Astrocyte of the spinal cord (primary cell): Measurements from ENCODE around the gene SEMA3B.

Experiments used
- DNase-seq: peaks from one replicate; pipeline ENCODE4 v3.0.0; 2011; ENCODE audit warnings: low read depth, low spot score
- H3K4me3 ChIP-seq: 2 replicates; pipeline ENCODE4 v1.5.1; 2011; ENCODE audit warnings: low read depth, mild to moderate bottlenecking, low read length, moderate library complexity
- in situ Hi-C: cut with HindIII; loops from 2 replicates; pipeline ENCODE4 v1.10.0; 2017; ENCODE audit warnings: low sequenced_read_pairs
- TF ChIP-seq, protein P1 (sequence below): IDR thresholded peaks from 2 replicates; pipeline ENCODE4 v1.5.1; 2012; ENCODE audit warnings: low read depth, mild to moderate bottlenecking, low read length, inconsistent platforms

Gene SEMA3B

DNA sequence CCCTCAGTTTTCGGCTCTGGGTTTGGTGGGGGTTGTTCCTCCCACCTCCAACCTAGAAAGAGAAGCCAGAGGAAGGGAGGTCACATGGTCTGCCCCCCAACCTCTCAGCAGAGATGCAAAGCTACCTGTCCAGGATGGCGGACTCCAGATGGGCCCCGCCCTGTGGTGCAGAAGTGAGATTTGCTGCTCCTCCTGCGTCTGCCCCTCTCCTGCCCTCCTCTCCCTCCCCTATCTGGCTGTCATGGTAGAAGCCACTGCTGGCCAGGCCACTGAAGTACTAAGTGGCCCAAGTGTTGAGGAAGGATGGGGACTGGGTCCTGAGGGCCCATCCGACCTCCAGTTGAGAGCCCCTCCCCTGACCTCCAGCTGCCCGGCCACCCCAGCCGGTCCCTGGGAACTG, 2.1 kb upstream of the SEMA3B start:
- H3K4me3 ChIP-seq: peak overlapping the region; percentile 42
- in situ Hi-C loops: no loop called here
- DNase-seq: no peak
- TF ChIP-seq, protein P1, sequence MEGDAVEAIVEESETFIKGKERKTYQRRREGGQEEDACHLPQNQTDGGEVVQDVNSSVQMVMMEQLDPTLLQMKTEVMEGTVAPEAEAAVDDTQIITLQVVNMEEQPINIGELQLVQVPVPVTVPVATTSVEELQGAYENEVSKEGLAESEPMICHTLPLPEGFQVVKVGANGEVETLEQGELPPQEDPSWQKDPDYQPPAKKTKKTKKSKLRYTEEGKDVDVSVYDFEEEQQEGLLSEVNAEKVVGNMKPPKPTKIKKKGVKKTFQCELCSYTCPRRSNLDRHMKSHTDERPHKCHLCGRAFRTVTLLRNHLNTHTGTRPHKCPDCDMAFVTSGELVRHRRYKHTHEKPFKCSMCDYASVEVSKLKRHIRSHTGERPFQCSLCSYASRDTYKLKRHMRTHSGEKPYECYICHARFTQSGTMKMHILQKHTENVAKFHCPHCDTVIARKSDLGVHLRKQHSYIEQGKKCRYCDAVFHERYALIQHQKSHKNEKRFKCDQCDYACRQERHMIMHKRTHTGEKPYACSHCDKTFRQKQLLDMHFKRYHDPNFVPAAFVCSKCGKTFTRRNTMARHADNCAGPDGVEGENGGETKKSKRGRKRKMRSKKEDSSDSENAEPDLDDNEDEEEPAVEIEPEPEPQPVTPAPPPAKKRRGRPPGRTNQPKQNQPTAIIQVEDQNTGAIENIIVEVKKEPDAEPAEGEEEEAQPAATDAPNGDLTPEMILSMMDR: no peak

DNA sequence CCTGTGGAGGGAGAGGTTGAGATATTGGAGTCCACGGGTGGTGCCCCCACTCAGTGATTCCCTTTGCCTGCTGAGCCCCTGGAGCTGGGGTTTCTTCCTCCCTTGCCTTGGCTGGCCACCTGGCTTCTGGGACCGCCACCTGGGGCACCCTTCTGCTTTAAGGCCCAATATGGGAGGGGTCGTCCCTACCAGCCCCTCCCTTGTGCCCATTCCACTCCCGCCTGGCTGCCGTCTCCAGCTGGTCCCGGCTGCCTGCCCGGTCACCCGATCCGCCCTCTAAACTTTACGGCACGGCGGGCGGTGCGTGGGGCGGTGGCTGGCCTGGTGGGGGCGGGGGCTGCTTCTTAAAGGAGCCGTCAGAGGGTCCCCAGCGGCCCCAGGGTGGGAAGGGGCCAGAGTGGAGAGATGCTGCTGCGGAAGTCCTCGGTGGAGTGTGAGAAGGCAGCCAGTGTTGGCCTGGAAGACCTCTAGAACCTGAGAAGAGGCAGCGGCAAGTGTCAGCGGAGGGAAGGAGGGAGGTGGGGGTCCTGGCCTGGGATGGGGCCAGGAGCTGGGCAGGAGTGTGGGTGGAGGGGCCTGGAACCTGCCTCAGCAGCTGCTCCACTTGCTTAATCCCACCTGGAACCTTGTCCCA, 1.6 kb upstream of the SEMA3B start:
- DNase-seq: no peak
- TF ChIP-seq, protein P1: no peak
- H3K4me3 ChIP-seq: peak overlapping the region; percentile 42
- in situ Hi-C loops: no loop called here

DNA sequence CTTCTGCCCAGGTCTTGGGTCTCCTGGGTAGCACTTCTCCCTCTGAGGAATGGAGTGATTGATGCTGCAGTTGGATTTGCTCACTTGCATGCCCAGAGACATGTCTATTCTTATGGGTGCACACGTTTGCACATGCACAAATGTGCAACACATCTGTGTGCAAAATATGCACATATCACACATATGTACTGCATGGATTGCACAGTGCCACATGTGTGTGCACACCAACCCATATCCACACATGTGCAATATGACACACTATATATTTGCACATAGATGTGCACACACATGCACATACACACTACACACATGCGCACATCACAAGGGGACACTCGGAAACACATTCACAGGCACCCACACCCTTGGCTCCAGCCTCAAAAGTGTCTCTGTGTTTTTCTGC, 671 bp upstream of the SEMA3B start:
- in situ Hi-C loops: no loop called here
- TF ChIP-seq, protein P1: no peak
- no peak for DNase-seq
- H3K4me3 ChIP-seq: no peak overlapping the region

DNA sequence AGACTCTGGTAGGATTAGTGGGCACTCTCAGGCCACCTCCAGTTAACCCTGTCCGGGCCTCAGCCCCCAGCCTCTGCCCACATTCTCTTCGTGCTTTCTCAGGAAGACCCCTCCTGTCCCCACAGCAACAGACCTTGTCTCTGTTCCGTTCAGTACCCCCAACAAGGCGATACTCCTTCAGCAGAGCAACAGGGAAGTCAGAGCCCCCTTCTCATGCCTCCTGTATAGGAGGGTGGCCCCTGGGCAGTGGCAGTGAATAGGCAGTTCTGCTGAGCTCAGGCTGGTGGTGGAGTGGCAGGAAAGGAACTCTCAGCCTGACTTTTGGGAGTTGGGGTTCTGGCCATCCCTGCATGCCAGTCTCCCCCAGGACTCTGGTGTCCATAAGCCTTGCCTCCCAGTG, 513 bp downstream of the SEMA3B start:
- H3K4me3 ChIP-seq: no peak overlapping the region
- DNase-seq: no peak
- TF ChIP-seq, protein P1: no peak
- in situ Hi-C loops: no loop called here

DNA sequence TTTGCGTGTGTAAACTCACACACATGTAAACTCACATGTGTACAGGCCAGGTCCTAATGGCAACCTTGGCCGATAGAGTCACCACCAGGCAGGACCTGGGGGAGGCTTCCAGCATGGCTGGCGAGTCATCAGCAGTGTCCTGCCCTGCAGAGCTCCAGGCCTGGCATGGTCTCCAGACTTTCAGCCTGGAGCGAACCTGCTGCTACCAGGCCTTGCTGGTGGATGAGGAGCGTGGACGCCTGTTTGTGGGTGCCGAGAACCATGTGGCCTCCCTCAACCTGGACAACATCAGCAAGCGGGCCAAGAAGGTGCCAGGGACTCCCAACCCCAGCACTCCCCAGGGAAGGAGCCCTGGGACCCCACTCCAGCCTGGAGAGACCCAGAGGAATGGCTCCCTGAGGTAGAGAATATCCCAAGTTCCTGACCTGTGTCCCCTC, 1.0 kb downstream of the SEMA3B start:
- in situ Hi-C loops: no loop called here
- TF ChIP-seq, protein P1: no peak
- H3K4me3 ChIP-seq: no peak overlapping the region
- no peak for DNase-seq

DNA sequence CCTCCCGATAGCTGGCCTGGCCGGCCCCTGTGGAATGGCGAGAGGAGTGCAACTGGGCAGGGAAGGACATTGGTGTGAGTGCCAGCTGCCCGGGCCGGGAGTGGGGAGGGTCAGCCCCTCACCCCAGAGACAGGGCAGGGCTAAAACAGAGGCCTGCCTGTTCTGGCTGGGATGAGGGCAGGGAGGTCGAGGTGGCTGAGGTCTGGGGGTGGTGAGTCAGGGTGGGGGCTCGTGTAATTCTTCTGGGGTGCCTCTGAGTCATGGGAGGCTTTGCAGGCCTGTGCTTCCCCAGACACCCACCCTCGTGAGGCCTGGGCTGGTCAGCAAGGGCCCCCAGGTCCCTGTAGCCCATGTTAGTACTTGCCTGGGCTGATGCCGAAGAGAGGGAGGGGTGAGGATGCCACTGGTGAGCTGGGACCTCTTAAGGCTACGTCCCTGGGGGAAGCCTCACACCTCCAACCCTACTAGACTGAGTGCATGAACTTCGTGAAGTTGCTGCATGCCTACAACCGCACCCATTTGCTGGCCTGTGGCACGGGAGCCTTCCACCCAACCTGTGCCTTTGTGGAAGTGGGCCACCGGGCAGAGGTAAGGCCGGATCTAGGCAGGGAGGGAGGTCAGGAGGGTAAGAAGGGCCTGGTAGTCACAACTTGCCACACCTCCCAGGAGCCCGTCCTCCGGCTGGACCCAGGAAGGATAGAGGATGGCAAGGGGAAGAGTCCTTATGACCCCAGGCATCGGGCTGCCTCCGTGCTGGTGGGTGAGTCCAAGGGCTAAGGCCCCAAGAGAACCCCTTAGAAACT, 1.7 kb downstream of the SEMA3B start:
- DNase-seq: no peak
- no peak overlapping the region for H3K4me3 ChIP-seq
- in situ Hi-C loops: no loop called here
- TF ChIP-seq, protein P1: no peak
